H7 (cell line): ENCODE data around the gene TSPAN14. TPM values are rescaled to one million over a fixed set of nuclear protein-coding genes. Genes with fewer than 3 reads are reported as not detected.
"Not testable (repeated sequence)": the region's sequence is repeated elsewhere in the genome, so short reads cannot be mapped to it uniquely, and the experiment has no call there.

Experiments
- DNase-seq: peaks from one replicate; pipeline ENCODE4 v3.0.0; 2012
- H3K27me3 ChIP-seq: 2 replicates; pipeline ENCODE4 v1.6.0; 2011; ENCODE audit warnings: mild to moderate bottlenecking, low read length; ENCODE audit not compliant: control insufficient read depth, insufficient read depth
- H3K36me3 ChIP-seq: replicated peaks from 2 replicates; pipeline ENCODE4 v1.5.1; 2011; ENCODE audit warnings: low read length; ENCODE audit not compliant: control insufficient read depth, insufficient read depth
- H3K4me3 ChIP-seq: 2 replicates; pipeline ENCODE4 v1.5.1; 2011; ENCODE audit warnings: low read depth, mild to moderate bottlenecking, control low read depth, low read length, moderate library complexity; ENCODE audit not compliant: insufficient read depth
- total RNA-seq: library from RNA; depleted of rRNA; stranded (reverse); fragments of >200 nt; shearing (Covaris generic); gene quantifications from 2 replicates; pipeline ENCODE4 v1.2.3, GENCODE V29; 2014

Gene TSPAN14
- total RNA-seq, 1 experiment from 2014 or later: 36.3 TPM

DNA sequence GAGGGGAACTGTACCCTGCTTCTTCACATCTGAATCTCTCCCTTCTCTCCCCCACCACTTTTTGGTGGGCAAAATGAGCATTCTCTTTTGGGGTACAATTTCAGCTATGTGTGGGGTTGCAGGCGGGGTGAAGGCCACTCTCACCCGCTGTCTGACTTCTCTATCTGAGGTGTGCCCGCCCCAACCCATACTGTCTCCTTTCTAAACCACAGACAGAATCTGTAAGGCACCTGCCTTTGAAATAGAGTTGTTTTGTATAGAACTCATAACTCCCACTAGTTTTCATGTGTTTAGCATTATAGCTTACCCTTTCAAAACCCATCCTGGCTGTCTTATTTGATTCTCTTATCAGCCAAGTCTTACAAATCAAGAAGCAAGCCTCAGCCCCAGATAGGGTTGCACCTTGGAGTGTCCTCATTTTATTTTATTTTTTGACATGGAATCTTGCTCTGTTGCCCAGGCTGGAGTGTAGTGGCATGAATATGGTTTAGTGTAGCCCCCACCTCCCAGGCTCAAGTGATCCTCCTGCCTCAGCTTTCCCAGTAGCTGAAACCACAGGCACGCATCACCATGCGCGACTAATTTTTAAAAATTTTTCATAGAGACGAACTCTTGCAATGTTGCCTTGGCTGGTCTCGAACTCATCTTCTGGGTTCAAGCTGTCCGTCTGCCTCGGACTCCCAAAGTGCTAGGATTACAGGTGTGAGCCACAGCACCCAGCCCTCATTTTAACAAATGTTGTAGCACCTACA lies 11.9 kb downstream of the TSPAN14 start:
- DNase-seq: no peak
- Histone ChIP-seq H3K36me3 (no peaks in the 10 kb centered on the region), H3K27me3 (peaks cover 1% of the 10 kb centered on the region; the same call in 1 of the 2 replicates), H3K4me3 (no peak overlapping the region)

DNA sequence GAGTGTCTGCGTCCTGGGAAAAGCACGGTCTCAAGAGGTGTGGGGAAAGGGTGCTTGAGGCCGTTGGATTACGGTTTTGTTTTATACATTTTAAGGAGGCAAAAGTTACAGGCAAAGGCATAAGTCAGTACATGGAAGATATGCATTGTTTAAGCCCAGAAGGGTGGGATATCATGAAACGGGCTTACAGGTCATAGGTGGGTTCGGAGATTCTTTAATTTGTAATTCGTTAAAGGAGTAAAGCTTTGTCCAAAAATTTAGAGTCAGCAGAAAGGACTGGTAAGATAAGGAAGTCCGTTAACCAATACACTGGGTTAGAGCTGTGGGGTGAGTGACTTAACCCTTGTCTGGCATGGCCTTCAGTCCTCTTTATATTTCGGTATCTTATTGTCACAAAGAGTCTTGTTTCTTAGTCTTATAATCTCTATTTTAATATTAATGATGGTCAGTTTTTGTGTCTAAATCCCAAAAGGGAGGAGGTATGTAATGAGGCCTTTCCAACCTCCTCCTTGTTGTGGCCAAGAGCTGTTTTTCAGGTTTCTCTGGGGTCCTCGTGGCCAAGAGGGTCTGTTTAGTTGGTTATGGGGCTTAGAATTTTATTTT lies 12.7 kb downstream of the TSPAN14 start:
- H3K36me3 ChIP-seq: no peaks in the 10 kb centered on the region
- no peak for DNase-seq
- H3K27me3 ChIP-seq: peaks cover 1% of the 10 kb centered on the region; the same call in 1 of the 2 replicates
- no peak overlapping the region for H3K4me3 ChIP-seq

DNA sequence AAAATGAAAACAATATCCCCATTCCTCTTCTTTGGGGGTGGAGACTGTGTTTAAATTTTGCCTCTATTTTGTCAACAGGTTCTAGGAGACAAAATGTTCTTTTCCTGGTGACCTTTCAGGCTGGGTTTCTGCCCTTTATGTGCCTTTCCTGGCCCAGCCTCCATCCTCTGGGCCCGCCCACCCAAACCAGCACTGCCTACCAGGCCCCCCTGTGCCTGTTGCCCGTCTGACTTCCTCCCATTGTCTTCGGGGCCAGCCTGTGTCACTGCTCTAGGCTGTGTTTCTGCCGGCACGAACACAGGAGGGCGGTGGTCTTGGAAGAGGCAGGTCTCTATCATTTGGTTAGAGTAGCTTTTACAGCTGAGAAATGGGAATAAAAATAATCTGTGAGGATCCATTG lies 13.9 kb downstream of the TSPAN14 start:
- DNase-seq: peak; percentile 89
- Histone ChIP-seq H3K4me3 (no peak overlapping the region), H3K36me3 (no peaks in the 10 kb centered on the region), H3K27me3 (peaks cover 1% of the 10 kb centered on the region; the same call in 1 of the 2 replicates)

DNA sequence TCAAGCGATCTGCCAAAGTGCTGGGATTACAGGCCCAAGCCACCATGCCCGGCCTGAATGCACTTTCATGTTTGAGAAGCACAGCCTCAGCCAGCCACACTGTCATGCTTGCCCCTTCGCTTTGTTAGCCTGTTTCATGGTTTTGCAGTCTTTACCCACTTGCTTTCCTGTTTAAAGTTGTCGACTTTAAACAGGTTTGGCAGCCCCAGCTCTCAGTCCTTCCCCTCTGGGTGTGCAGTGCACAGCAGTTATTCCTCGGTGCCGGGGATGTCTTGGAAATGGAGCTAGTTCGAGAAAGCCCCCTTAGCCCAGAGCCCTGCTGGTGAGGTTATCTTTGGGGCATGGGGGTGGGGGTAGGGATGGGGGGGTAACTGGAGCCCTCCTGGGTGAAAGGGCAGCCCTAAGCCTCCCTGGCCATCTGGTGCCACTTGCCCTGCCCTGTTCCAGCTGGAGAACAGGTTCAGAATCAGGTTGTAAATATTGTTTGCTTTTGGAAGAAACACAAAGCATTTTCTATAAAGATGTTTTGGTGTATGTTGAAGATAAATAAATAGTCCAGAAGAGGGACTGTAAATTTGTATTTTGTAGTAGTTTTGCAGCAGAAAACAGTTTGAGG lies 14.8 kb downstream of the TSPAN14 start:
- Histone ChIP-seq H3K27me3 (peaks cover 1% of the 10 kb centered on the region; the same call in 1 of the 2 replicates), H3K36me3 (no peaks in the 10 kb centered on the region), H3K4me3 (no peak overlapping the region)
- no peak for DNase-seq

DNA sequence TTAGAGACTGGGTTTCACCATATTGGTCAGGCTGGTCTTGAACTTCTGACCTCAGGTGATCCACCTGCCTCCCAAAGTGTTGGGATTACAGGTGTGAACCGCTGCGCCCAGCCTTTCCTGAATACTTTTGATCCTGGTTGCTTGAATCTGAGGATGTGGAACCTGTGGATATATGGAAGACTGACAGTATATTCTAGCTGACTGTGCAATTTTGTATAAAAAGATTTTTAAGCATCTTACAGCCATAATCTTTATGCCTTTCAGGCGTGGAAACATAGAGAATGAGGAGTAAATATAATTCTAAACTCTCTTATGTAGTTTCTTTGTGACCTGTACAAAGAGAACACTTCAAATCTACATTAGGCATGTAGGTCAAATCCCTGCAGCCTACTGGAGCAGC lies 16.2 kb downstream of the TSPAN14 start:
- DNase-seq: no peak
- Histone ChIP-seq H3K4me3 (no peak overlapping the region), H3K36me3 (no peaks in the 10 kb centered on the region)

DNA sequence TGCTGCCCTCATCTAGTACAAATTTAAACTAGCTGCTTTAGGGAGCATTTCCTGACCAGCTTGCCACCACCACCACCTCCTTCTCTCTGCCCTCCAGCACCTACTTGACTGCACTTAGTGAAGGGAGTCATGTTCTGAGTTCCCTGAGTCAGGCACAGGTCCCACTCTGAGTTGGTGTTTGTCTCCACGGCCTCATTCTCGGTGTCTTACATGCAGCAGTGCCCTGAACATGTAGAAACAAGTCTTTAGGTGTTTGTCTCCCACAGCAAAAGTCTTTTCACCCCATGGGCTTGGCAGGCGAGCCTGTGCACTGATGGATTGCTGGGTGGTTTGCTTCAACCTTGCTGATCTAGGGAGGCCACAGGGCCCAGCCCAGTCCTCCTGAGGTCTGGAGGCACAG lies 16.9 kb downstream of the TSPAN14 start:
- Histone ChIP-seq H3K4me3 (no peak overlapping the region), H3K27me3 (peaks cover 1% of the 10 kb centered on the region; the same call in 1 of the 2 replicates), H3K36me3 (no peaks in the 10 kb centered on the region)
- no peak for DNase-seq

More for the DNA sequence above, 16.2 kb downstream of the TSPAN14 start:
- peaks cover 1% of the 10 kb centered on the region; the same call in 1 of the 2 replicates for H3K27me3 ChIP-seq

DNA sequence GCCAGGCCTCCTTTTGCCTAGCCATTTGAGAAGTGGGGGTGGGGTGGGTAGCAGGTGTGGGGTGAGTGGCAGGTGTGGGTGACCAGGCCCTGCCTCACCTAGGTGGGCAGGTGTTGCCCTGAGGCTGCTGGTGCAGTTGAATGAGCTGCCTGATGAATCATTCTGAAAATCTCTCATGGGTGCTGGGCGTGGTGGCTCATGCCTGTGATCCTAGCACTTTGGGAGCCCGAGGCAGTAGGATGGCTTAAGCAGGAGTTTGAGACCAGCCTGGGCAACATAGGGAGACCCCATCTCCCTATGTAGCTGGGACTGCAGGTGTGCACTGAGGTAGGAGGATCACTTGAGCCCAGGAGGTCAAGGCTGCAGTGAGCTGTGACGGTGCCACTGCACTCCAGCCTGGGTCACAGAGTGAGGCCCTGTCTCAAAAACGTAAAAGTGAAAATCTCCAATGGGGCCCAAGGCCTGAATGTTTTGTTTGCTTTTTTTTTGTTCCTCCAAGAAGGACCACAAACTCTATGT lies 17.7 kb downstream of the TSPAN14 start:
- Histone ChIP-seq H3K27me3 (peaks cover 1% of the 10 kb centered on the region; the same call in 1 of the 2 replicates), H3K4me3 (no peak overlapping the region), H3K36me3 (no peaks in the 10 kb centered on the region)
- DNase-seq: no peak

DNA sequence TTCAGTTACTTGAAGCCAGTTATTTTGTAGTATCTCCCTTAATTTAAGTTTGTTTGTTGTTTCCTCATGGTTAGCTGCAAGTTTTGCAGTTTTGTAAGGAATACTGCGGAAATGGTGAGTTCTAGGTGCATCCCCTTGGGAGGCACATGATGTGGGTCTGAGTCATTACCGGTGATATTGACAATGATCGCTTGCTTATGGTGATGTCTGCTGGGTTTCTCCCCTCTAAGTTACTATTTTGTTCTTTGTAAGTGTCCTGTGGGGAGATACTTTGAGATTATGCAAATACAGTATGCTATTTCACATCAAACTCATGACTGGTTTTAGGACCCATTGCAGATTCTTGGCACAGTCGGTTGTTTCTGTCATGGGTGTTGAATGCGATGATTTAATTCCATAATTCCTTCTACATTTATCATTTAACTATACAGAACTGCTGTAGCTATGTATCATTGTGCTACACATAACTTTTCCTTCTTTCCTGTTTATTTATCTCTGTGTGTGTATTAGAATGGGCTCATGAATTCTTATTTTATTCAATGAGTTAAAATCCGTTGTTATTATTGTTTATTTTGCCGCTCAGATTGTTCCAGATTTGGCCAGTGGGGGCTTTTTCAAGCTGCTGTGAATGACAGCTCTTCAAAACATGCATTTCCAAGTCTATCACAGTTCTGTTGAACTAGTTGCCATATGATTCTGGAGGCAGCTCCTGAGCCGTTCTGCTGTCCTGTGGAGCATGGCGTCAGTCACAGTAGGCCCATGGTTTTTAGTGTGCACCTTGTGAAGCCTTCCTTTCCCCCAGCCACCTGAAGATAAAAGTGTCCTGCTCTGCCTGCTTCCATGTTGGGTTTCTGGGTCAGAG lies 18.4 kb downstream of the TSPAN14 start:
- Histone ChIP-seq H3K4me3 (no peak overlapping the region), H3K27me3 (peaks cover 1% of the 10 kb centered on the region; the same call in 1 of the 2 replicates), H3K36me3 (no peaks in the 10 kb centered on the region)
- DNase-seq: no peak

DNA sequence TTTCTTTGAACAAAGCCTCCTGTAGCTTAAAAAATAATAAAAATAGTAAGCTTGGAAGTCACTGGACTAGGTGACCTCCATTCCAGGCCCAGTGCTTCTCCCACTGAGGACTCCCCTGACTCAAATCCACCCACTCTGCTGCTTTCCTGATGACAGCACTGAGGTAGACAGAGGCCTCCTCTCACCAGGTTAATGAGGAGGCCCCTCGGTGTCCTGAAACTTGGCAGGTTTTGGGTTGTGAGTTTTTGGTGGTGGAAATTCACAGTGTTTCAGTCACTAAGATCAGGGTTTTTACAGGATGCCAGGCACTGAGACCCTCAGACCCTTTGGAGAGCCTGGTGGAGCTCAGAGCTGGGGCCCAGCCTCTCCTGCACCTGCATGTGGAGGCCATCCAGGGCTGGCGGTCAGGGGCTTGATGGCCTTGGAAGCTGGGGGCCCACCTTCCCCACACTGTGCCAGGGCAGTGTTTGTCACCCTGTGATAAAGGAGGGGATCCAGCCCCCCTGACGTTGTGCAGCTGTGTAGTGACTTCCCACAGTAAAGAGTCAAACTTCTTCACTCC lies 19.1 kb downstream of the TSPAN14 start:
- H3K4me3 ChIP-seq: no peak overlapping the region
- H3K27me3 ChIP-seq: peaks cover 1% of the 10 kb centered on the region; the same call in 1 of the 2 replicates
- no peaks in the 10 kb centered on the region for H3K36me3 ChIP-seq
- DNase-seq: no peak

DNA sequence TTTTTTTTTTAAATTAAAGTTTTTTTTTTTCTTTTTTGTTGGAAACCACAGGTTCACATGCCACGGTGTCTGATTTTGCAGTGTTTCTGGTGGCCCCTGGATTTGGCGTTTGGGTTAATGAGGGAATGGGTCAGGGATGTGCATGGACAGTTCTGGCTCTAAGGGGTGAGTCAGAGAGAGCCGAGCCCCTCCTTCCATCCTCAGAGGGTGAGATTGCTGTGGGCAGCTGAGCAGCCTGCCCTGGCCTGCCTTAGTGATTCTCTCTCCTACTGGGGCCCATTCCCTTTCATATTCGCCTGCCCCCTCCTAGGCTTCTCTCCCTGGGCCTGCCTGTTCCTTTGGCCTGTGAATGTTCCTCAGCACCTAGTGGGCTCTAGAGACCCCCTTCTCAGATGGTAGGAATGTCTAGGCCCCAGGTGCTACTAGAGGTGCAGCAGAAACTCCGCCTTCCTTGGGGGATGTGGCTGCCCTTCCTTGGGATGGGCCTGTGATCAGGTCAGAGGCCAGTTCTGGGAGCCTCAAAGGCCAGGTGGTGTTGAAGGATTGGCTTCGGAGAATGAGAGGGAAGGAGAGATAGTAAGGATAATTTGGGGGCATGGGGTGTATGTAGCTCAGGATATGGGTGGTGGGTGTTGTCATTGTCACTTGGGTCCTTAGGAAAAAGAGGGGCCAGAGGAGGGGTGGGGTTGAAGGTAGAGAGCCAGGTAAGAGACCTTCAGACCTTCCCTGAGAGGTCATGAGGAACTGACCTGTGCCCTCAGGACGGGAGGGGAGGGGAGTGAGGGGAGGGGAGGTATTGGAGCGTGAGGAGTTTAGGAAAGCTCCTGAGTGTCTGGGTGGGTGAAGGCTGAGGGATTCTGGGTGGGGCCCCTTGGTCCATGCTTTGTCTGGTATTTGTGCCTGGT lies 19.8 kb downstream of the TSPAN14 start:
- Histone ChIP-seq H3K4me3 (no peak overlapping the region), H3K36me3 (no peaks in the 10 kb centered on the region), H3K27me3 (peaks cover 1% of the 10 kb centered on the region; the same call in 1 of the 2 replicates)
- peak; percentile 53 for DNase-seq

DNA sequence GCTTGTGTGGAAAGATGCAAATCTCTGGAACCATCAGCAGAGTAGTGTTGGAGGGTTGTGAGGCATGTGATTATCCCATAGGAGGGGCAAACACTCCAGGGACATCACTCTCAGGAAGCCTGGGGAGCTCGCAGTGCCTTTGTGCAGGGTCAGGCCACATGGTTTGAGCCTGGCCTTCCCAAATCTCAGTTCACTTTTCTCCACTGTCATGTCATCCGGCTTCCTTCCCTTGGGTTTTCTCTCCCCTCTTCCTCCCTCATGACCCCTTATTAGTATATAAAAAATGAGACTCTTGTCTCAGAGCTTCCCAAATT lies 20.4 kb downstream of the TSPAN14 start:
- Histone ChIP-seq H3K27me3 (no peaks in the 10 kb centered on the region), H3K36me3 (no peaks in the 10 kb centered on the region), H3K4me3 (no peak overlapping the region)
- no peak for DNase-seq

DNA sequence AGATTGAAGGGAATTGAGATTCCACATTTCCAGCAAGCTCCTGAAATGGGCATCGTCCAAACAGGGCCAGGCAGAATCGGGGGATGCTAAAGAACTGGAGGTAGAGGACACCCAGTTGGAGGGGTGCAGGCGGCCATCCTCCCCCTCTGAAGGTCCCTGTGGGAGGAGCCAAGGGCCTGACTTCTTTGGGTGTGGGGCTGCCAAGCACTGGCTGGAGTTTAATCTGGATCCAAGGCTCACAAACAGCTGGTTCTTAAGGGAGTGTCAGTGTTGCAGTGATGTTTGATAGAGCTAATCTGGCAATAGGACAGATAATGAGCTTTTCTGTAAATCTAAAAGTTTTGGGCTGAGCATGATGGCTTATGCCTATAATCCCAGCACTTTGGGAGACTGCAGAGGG lies 20.8 kb downstream of the TSPAN14 start:
- no peaks in the 10 kb centered on the region for H3K27me3 ChIP-seq
- H3K36me3 ChIP-seq: no peaks in the 10 kb centered on the region
- H3K4me3 ChIP-seq: no peak overlapping the region
- no peak for DNase-seq

DNA sequence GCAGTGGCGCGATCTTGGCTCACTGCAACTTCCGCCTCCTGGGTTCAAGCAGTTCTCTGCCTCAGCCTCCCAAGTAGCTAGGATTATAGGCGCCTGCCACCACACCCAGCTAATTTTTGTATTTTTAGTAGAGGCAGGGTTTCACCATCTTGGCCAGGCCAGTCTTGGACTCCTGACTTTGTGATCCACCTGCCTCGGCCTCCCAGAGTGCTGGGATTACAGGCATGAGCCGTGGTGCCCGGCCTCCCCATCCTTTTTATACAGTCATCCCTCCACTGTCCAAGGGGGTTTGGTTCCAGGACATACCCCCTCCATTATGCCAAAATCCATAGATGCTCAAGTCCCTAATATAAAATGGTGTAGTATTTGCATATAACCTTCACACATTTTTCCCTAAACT lies 21.5 kb downstream of the TSPAN14 start:
- not testable (repeated sequence) for H3K4me3 ChIP-seq, H3K36me3 ChIP-seq, H3K27me3 ChIP-seq, DNase-seq
